NCI-H187 treated with DMSO at 0.1 percent for 48 hours (cell line): Measurements from ENCODE around the gene BACE1.
"Not testable (repeated sequence)": the region's sequence is repeated elsewhere in the genome, so short reads cannot be mapped to it uniquely, and the experiment has no call there.

Experiments used
- DNase-seq: peaks from one replicate; lab custom pipeline; 2025; lab: John Stamatoyannopoulos, UW

Gene BACE1

GRCh38 chr11:117273550-117274289 lies 42.3 kb downstream of the BACE1 start:
- DNase-seq, result no peak

- DNase-seq, result not testable (repeated sequence)
These were observed 43.9 kb downstream of the BACE1 start for GRCh38 chr11:117272175-117272574.

- DNase-seq, result no peak
These were observed 44.8 kb downstream of the BACE1 start for GRCh38 chr11:117271208-117271607.

- no peak for DNase-seq
These were observed 46.2 kb downstream of the BACE1 start for GRCh38 chr11:117269856-117270255.

GRCh38 chr11:117265745-117266144 lies 50.3 kb downstream of the BACE1 start:
- DNase-seq, result no peak

- not testable (repeated sequence) for DNase-seq
These were observed 51.3 kb downstream of the BACE1 start for GRCh38 chr11:117264624-117265323.

- DNase-seq, result no peak
These were observed 56.6 kb downstream of the BACE1 start for GRCh38 chr11:117259417-117259816.

GRCh38 chr11:117258576-117258975 lies 57.5 kb downstream of the BACE1 start:
- DNase-seq, result no peak

- DNase-seq, result no peak
These were observed 59.5 kb downstream of the BACE1 start for GRCh38 chr11:117256573-117256972.

GRCh38 chr11:117255966-117256365 lies 60.1 kb downstream of the BACE1 start:
- no peak for DNase-seq

GRCh38 chr11:117251506-117251905 lies 64.5 kb downstream of the BACE1 start:
- no peak for DNase-seq

- no peak for DNase-seq
These were observed 66.5 kb downstream of the BACE1 start for GRCh38 chr11:117249571-117249970.

GRCh38 chr11:117248341-117248740 lies 67.7 kb downstream of the BACE1 start:
- DNase-seq, result no peak

- DNase-seq, result no peak
These were observed 76.8 kb downstream of the BACE1 start for GRCh38 chr11:117239295-117239694.

GRCh38 chr11:117238221-117238620 lies 77.8 kb downstream of the BACE1 start:
- no peak for DNase-seq
